GM12878 (cell line): Measurements from ENCODE around the gene B4GALNT2.

ENCODE experiments used
- CHD2 ChIP-seq: IDR thresholded peaks from 2 replicates; pipeline ENCODE4 v1.6.1; 2011; ENCODE audit warnings: low read depth, low read length, improper control_type of control experiment, borderline replicate concordance
- EP300 ChIP-seq, 2 experiments: fragments of 150-350 bp in 1 of 2; IDR thresholded peaks; 2 replicates each; pipeline ENCODE4 v1.6.1; 2011 to 2012; ENCODE audit warnings: low read depth in 2 of 2, low read length in 2 of 2, borderline replicate concordance in 1 of 2, improper control_type of control experiment in 1 of 2, inconsistent platforms in 1 of 2; ENCODE audit not compliant: control insufficient read depth in 1 of 2
- KDM1A ChIP-seq: fragments of 200-600 bp; sonication (generic); IDR thresholded peaks from 2 replicates; pipeline ENCODE4 v1.6.1; 2016; ENCODE audit warnings: borderline replicate concordance
- MAX ChIP-seq: IDR thresholded peaks from 2 replicates; pipeline ENCODE4 v1.6.1; 2012; ENCODE audit warnings: low read depth, low read length, improper control_type of control experiment
- MXI1 ChIP-seq: fragments of 150-350 bp; IDR thresholded peaks from 2 replicates; pipeline ENCODE4 v1.6.1; 2011; ENCODE audit warnings: low read depth, mild to moderate bottlenecking, inconsistent platforms, low read length, improper control_type of control experiment
- PBX3 ChIP-seq: IDR thresholded peaks from 2 replicates; pipeline ENCODE4 v1.6.1; 2011; ENCODE audit warnings: mild to moderate bottlenecking, low read depth, low read length, moderate library complexity; ENCODE audit not compliant: insufficient replicate concordance
- POLR2A ChIP-seq: IDR thresholded peaks from 2 replicates; pipeline ENCODE4 v1.6.1; 2011; ENCODE audit warnings: low read depth, mild to moderate bottlenecking, low read length
- POLR2AphosphoS5 ChIP-seq: IDR thresholded peaks from 2 replicates; pipeline ENCODE4 v1.6.1; 2011; ENCODE audit warnings: mild to moderate bottlenecking, low read length, inconsistent platforms
- RAD21 ChIP-seq: IDR thresholded peaks from 2 replicates; pipeline ENCODE4 v1.6.1; 2011; ENCODE audit warnings: mild to moderate bottlenecking, low read depth, low read length, moderate library complexity; ENCODE audit not compliant: insufficient read depth
- RAD51 ChIP-seq: fragments of 450-650 bp; IDR thresholded peaks from 2 replicates; pipeline ENCODE4 v1.6.1; 2016; ENCODE audit warnings: moderate library complexity, mild to moderate bottlenecking, inconsistent platforms
- ZNF384 ChIP-seq: IDR thresholded peaks from 2 replicates; pipeline ENCODE4 v1.6.1; 2012; ENCODE audit warnings: low read depth, mild to moderate bottlenecking, low read length, improper control_type of control experiment, borderline replicate concordance
- TF ChIP-seq, protein P1 (sequence below), 3 experiments: IDR thresholded peaks in 2 of 3; conservative IDR thresholded peaks in 1 of 3; 2 replicates each; pipeline ENCODE4 v1.5.1; 2011; ENCODE audit warnings: low read depth in 3 of 3, low read length in 3 of 3, mild to moderate bottlenecking in 3 of 3, control low read depth in 2 of 3, moderate library complexity in 2 of 3, inconsistent platforms in 1 of 3, mixed read lengths in 1 of 3; ENCODE audit not compliant: control insufficient read depth in 2 of 3, insufficient read depth in 1 of 3; ENCODE audit errors: extremely low read depth in 1 of 3

DNA sequence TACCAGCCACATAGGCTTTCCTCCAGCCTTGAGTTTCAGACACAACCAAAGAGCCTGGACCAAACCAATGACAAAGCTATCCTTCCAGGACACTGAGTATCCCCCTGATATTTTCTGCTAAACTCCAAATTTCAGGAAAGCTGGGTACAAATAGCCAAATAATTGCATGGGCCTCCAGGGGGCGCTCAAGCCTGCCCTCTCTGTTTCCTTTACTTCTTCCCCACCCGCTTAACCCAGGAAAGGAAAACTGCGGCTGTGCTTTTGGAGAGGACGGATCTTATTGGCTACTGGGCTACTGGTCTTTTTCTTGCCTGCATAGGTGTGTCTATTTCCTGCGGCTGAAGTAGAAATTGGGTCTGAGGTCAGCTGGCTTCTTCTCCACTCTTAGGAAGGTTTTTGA is 47.7 kb downstream of the B4GALNT2 start:
- TF ChIP-seq MXI1 (no peak), ZNF384 (no peak), MAX (no peak), CHD2 (no peak), POLR2A (no peak), RAD51 (no peak), PBX3 (no peak), POLR2AphosphoS5 (no peak), RAD21 (peak; percentile 91), KDM1A (no peak), EP300 (IDR thresholded peaks at IDR 0.05; ENCODE audit: borderline replicate concordance in 1 of 2, control insufficient read depth in 1 of 2, low read depth in 2 of 2, low read length in 2 of 2) (no peak)
- TF ChIP-seq, protein P1, sequence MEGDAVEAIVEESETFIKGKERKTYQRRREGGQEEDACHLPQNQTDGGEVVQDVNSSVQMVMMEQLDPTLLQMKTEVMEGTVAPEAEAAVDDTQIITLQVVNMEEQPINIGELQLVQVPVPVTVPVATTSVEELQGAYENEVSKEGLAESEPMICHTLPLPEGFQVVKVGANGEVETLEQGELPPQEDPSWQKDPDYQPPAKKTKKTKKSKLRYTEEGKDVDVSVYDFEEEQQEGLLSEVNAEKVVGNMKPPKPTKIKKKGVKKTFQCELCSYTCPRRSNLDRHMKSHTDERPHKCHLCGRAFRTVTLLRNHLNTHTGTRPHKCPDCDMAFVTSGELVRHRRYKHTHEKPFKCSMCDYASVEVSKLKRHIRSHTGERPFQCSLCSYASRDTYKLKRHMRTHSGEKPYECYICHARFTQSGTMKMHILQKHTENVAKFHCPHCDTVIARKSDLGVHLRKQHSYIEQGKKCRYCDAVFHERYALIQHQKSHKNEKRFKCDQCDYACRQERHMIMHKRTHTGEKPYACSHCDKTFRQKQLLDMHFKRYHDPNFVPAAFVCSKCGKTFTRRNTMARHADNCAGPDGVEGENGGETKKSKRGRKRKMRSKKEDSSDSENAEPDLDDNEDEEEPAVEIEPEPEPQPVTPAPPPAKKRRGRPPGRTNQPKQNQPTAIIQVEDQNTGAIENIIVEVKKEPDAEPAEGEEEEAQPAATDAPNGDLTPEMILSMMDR (IDR thresholded peaks at IDR 0.05 in 2 of 3, conservative IDR thresholded peaks at IDR 0.05 in 1 of 3; ENCODE audit: control insufficient read depth in 2 of 3, extremely low read depth in 1 of 3, insufficient read depth in 1 of 3, low read depth in 3 of 3, low read length in 3 of 3) = peak; percentile 81 to 88 (median 88)
